ENCODE data around the gene ATP11A. TPM values are rescaled to one million over a fixed set of nuclear protein-coding genes. Genes with fewer than 3 reads are reported as not detected.

ATP11A gene
- total RNA-seq, 2 donors from 2014 or later = 122 to 140 TPM

DNA sequence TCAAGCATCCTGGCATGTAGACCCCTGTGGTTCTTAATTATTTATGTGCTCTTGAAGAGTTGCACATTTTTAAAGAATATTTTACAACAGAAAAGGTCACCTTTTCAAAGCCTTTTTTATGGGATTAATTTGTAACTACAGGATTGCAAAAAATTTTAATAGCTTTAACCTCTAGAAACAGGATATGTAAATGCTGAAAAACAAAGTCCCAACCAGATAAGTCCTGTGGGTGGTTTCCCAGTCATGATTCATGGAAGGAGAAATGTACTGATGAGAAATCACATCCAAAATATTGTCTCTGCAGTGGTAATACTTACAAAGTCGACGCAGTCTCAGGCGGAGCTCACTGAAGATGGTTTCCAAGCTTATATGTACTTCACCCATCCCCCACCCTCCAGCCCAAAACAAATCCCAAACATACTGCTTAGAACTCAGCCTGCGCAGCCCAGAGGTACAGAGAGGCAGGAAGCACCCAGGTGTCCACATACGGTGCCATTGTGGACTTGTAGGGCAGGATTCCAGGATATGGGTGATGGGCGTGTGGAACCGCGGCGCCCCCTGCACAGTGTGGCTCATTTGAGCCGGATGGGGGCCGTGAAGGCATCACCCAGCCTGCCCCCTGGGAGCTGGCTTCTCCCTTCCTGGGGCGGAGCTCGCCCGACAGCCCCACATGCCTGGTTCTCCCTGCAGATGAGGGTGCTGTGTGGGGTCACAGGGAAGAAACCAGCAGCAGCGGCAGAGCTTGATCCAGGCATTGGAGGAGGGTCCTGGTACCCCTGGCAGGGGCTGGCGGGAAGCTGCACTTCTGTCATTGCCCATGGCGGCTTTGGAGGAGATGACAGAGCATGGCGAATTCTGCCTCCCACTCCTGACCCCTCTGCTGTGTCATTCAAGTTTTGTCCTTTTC lies 101.2 kb downstream of the ATP11A start:
- no peak overlapping the region for H3K9ac ChIP-seq (ENCODE audit: extremely low read depth, low read length, poor library complexity, severe bottlenecking)
- Mint-ChIP-seq H3K36me3 (ENCODE audit: low read depth) (peaks cover 78% of the 10 kb centered on the region), H3K27ac (no peak overlapping the region), H3K4me3 (no peak overlapping the region), H3K4me1 (peaks cover 11% of the 10 kb centered on the region), H3K27me3 (ENCODE audit: insufficient read depth) (no peaks in the 10 kb centered on the region), H3K9me3 (peaks cover 45% of the 10 kb centered on the region)
- peaks cover 5% of the 10 kb centered on the region for H3K4me1 ChIP-seq (ENCODE audit: control insufficient read depth, insufficient read depth, low read length)
- H3K27me3 ChIP-seq (ENCODE audit: control insufficient read depth, insufficient read depth, low read length, poor library complexity, severe bottlenecking) = no peaks in the 10 kb centered on the region
- WGBS, 2 experiments (ENCODE audit: insufficient coverage in 1 of 2, insufficient read length in 1 of 2) = 90 to 96% methylated on average over 10 to 18 of the region's 18 CpGs
- H3K36me3 ChIP-seq (ENCODE audit: control insufficient read depth, insufficient read depth, low read length) = peaks cover 75% of the 10 kb centered on the region
- DNase-seq = no peak
- H3K9me3 ChIP-seq (ENCODE audit: control insufficient read depth, low read length) = peaks cover 53% of the 10 kb centered on the region
- H3K4me3 ChIP-seq (ENCODE audit: low read length) = peak overlapping the region; percentile 55
- no peak overlapping the region for H3K27ac ChIP-seq (ENCODE audit: low read depth, low read length)
- TF ChIP-seq, protein P1, sequence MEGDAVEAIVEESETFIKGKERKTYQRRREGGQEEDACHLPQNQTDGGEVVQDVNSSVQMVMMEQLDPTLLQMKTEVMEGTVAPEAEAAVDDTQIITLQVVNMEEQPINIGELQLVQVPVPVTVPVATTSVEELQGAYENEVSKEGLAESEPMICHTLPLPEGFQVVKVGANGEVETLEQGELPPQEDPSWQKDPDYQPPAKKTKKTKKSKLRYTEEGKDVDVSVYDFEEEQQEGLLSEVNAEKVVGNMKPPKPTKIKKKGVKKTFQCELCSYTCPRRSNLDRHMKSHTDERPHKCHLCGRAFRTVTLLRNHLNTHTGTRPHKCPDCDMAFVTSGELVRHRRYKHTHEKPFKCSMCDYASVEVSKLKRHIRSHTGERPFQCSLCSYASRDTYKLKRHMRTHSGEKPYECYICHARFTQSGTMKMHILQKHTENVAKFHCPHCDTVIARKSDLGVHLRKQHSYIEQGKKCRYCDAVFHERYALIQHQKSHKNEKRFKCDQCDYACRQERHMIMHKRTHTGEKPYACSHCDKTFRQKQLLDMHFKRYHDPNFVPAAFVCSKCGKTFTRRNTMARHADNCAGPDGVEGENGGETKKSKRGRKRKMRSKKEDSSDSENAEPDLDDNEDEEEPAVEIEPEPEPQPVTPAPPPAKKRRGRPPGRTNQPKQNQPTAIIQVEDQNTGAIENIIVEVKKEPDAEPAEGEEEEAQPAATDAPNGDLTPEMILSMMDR (conservative IDR thresholded peaks at IDR 0.05) = no peak

- Mint-ChIP-seq H3K4me3 (no peak overlapping the region), H3K27me3 (ENCODE audit: insufficient read depth) (no peaks in the 10 kb centered on the region), H3K36me3 (ENCODE audit: low read depth) (peaks cover 83% of the 10 kb centered on the region), H3K27ac (peak overlapping the region; percentile 72), H3K4me1 (peaks cover 11% of the 10 kb centered on the region), H3K9me3 (peaks cover 50% of the 10 kb centered on the region)
- H3K36me3 ChIP-seq (ENCODE audit: control insufficient read depth, insufficient read depth, low read length) = peaks cover 77% of the 10 kb centered on the region
- H3K4me3 ChIP-seq (ENCODE audit: low read length) = peak overlapping the region; percentile 55
- H3K9ac ChIP-seq (ENCODE audit: extremely low read depth, low read length, poor library complexity, severe bottlenecking) = no peak overlapping the region
- WGBS, 2 experiments (ENCODE audit: insufficient coverage in 1 of 2, insufficient read length in 1 of 2) = 91% methylated on average over 17 to 20 of the region's 20 CpGs
- no peak overlapping the region for H3K27ac ChIP-seq (ENCODE audit: low read depth, low read length)
- peaks cover 5% of the 10 kb centered on the region for H3K4me1 ChIP-seq (ENCODE audit: control insufficient read depth, insufficient read depth, low read length)
- H3K27me3 ChIP-seq (ENCODE audit: control insufficient read depth, insufficient read depth, low read length, poor library complexity, severe bottlenecking) = no peaks in the 10 kb centered on the region
- TF ChIP-seq, protein P1 (conservative IDR thresholded peaks at IDR 0.05) = no peak
- peaks cover 55% of the 10 kb centered on the region for H3K9me3 ChIP-seq (ENCODE audit: control insufficient read depth, low read length)
- DNase-seq = no peak
Measured at GRCh38 chr13:112791663-112792440, 102.0 kb downstream of the ATP11A start.

DNA sequence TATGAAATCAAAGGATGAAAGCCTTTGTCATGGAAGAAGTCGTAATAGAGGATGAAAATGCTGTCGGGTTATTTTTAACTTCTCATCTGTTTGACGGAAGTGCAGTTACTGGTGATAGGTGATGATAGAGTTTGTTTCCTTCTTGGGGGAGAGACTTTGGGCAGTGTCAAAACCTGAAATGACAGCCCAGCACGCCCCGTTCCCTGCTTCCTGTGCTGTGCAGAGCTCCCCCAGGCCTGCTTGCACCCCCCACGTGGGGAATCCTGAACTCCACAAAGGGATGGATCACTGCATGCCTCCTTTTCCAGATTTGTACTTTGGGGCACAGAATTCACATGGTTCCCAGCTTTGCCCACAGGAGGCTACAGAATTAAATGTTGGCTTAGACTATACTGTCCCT lies 102.7 kb downstream of the ATP11A start:
- TF ChIP-seq, protein P1 (conservative IDR thresholded peaks at IDR 0.05) = no peak
- no peak overlapping the region for H3K4me3 Mint-ChIP-seq
- no peaks in the 10 kb centered on the region for H3K27me3 Mint-ChIP-seq (ENCODE audit: insufficient read depth)
- peaks cover 54% of the 10 kb centered on the region for H3K9me3 ChIP-seq (ENCODE audit: control insufficient read depth, low read length)
- H3K27ac ChIP-seq (ENCODE audit: low read depth, low read length) = no peak overlapping the region
- H3K36me3 Mint-ChIP-seq (ENCODE audit: low read depth) = peaks cover 86% of the 10 kb centered on the region
- WGBS, 2 experiments (ENCODE audit: insufficient coverage in 1 of 2, insufficient read length in 1 of 2) = 90 to 93% methylated on average over 5 to 6 of the region's 6 CpGs
- H3K27me3 ChIP-seq (ENCODE audit: control insufficient read depth, insufficient read depth, low read length, poor library complexity, severe bottlenecking) = no peaks in the 10 kb centered on the region
- H3K9ac ChIP-seq (ENCODE audit: extremely low read depth, low read length, poor library complexity, severe bottlenecking) = no peak overlapping the region
- DNase-seq = no peak
- peaks cover 5% of the 10 kb centered on the region for H3K4me1 ChIP-seq (ENCODE audit: control insufficient read depth, insufficient read depth, low read length)
- H3K36me3 ChIP-seq (ENCODE audit: control insufficient read depth, insufficient read depth, low read length) = peaks cover 75% of the 10 kb centered on the region
- no peak overlapping the region for H3K27ac Mint-ChIP-seq
- H3K4me3 ChIP-seq (ENCODE audit: low read length) = no peak overlapping the region
- peaks cover 11% of the 10 kb centered on the region for H3K4me1 Mint-ChIP-seq
- peaks cover 52% of the 10 kb centered on the region for H3K9me3 Mint-ChIP-seq

Measured in endodermal cell (in vitro differentiated cells).